Measurements from ENCODE around the gene BRIP1. TPM values are rescaled to one million over a fixed set of nuclear protein-coding genes. Genes with fewer than 3 reads are reported as not detected.
"Not testable (repeated sequence)": the region's sequence is repeated elsewhere in the genome, so short reads cannot be mapped to it uniquely, and the experiment has no call there.

The BRIP1 gene
- polyA plus RNA-seq, 1 of the 3 experiments (the other 2 are of a cell fraction), result 2.0 TPM

GRCh38 chr17:61863801-61864126 is 436 bp upstream of the BRIP1 start:
- peaks cover 29% of the 10 kb centered on the region for H3F3A ChIP-seq (replicated peaks; ENCODE audit: insufficient read depth)
- H3K4me2 ChIP-seq, result peak overlapping the region; percentile 85
- H3K79me2 ChIP-seq (ENCODE audit: insufficient read depth), result peaks cover 43% of the 10 kb centered on the region
- peak overlapping the region; percentile 71 to 86 for H3K27ac ChIP-seq (ENCODE audit: low read depth in 2 of 2, low read length in 1 of 2)
- peak overlapping the region; percentile 75 to 95 for H3K4me3 ChIP-seq (ENCODE audit: low read depth in 2 of 2, low read length in 1 of 2)
- no peaks in the 10 kb centered on the region for H4K20me1 ChIP-seq (ENCODE audit: insufficient read depth)
- no peaks in the 10 kb centered on the region for H3K9me3 ChIP-seq
- H3K4me1 ChIP-seq (ENCODE audit: control insufficient read depth in 1 of 2, insufficient read depth in 2 of 2, low read depth in 1 of 2, low read length in 1 of 2), result peaks cover 11 to 28% of the 10 kb centered on the region in 2 experiments; a peak in 3 of 4 replicates
- TF ChIP-seq JUND (IDR thresholded peaks at IDR 0.05) (no peak), IRF3 (IDR thresholded peaks at IDR 0.05; ENCODE audit: low read depth, low read length) (no peak), RCOR1 (IDR thresholded peaks at IDR 0.05; ENCODE audit: low read length) (no peak), PBX3 (IDR thresholded peaks at IDR 0.05) (peak; percentile 51), RFX5 (IDR thresholded peaks at IDR 0.05; ENCODE audit: low read length) (peak; percentile 7; the same call in 1 of the 2 replicates)
- peak; percentile 37 for DNase-seq
- H3K27me3 ChIP-seq (ENCODE audit: insufficient read depth), result no peaks in the 10 kb centered on the region
- peak overlapping the region; percentile 91 for H2AFZ ChIP-seq (ENCODE audit: low read depth)
- WGBS (ENCODE audit: low lambda C conversion rate), result 6% methylated on average over 8 of the region's 8 CpGs
- ChIA-PET CTCF (interaction anchor here (0.7 to 1.5 kb wide), 7 partner anchors 27 to 451 kb away, joined by 3 to 7 read pairs (median 4); no protein-coding TSS in a partner anchor), POLR2A (interaction anchor here (0.7 to 1.3 kb wide), 5 partner anchors 13 to 246 kb away, joined by 3 to 7 read pairs (median 3); no protein-coding TSS in a partner anchor)
- peak overlapping the region; percentile 85 for H3K9ac ChIP-seq
- no peaks in the 10 kb centered on the region for H3K9me2 ChIP-seq
- peaks cover 31 to 36% of the 10 kb centered on the region in 2 experiments for H3K36me3 ChIP-seq (replicated peaks in 1 of 2; ENCODE audit: control insufficient read depth in 1 of 2, insufficient read depth in 2 of 2, low read length in 1 of 2)

- H3K79me2 ChIP-seq (ENCODE audit: insufficient read depth), result peaks cover 57% of the 10 kb centered on the region
- no peaks in the 10 kb centered on the region for H4K20me1 ChIP-seq (ENCODE audit: insufficient read depth)
- H2AFZ ChIP-seq (ENCODE audit: low read depth), result peak overlapping the region; percentile 85; the same call in 1 of the 2 replicates
- ChIA-PET POLR2A (no interaction called here), CTCF (interaction anchor here (0.7 to 2.6 kb wide), 3 partner anchors 26 to 450 kb away, joined by 3 to 8 read pairs (median 3); no protein-coding TSS in a partner anchor)
- H3K9me3 ChIP-seq, result no peaks in the 10 kb centered on the region
- no peaks in the 10 kb centered on the region for H3K27me3 ChIP-seq (ENCODE audit: insufficient read depth)
- DNase-seq, result no peak
- TF ChIP-seq GATA2 (CRISPR knock-in tag; IDR thresholded peaks at IDR 0.05) (no peak), EP300 (IDR thresholded peaks at IDR 0.05; ENCODE audit: borderline replicate concordance in 1 of 2, low read depth in 1 of 2, low read length in 1 of 2) (no peak), SIN3A (IDR thresholded peaks at IDR 0.05; ENCODE audit: borderline replicate concordance, low read depth, low read length) (no peak), CTCF (IDR thresholded peaks at IDR 0.05) (no peak), IRF3 (IDR thresholded peaks at IDR 0.05; ENCODE audit: low read depth, low read length) (no peak), TAF1 (IDR thresholded peaks at IDR 0.05; ENCODE audit: borderline replicate concordance, low read depth, low read length) (no peak)
- 20% methylated on average over 1 of the region's 1 CpG for WGBS (ENCODE audit: low lambda C conversion rate)
- no peaks in the 10 kb centered on the region for H3K9me2 ChIP-seq
- H3K4me2 ChIP-seq, result peak overlapping the region; percentile 85
- peaks cover 21% of the 10 kb centered on the region for H3F3A ChIP-seq (replicated peaks; ENCODE audit: insufficient read depth)
- peaks cover 11 to 28% of the 10 kb centered on the region in 2 experiments; a peak in 3 of 4 replicates for H3K4me1 ChIP-seq (ENCODE audit: control insufficient read depth in 1 of 2, insufficient read depth in 2 of 2, low read depth in 1 of 2, low read length in 1 of 2)
- peak overlapping the region; percentile 71 to 87 for H3K27ac ChIP-seq (ENCODE audit: low read depth in 2 of 2, low read length in 1 of 2)
- H3K36me3 ChIP-seq (replicated peaks in 1 of 2; ENCODE audit: control insufficient read depth in 1 of 2, insufficient read depth in 2 of 2, low read length in 1 of 2), result peaks cover 15 to 29% of the 10 kb centered on the region in 2 experiments
- peak overlapping the region; percentile 85 for H3K9ac ChIP-seq
- H3K4me3 ChIP-seq (ENCODE audit: low read depth in 2 of 2, low read length in 1 of 2), result peak overlapping the region; percentile 75 to 95
Measured at GRCh38 chr17:61862105-61862574, 1.2 kb downstream of the BRIP1 start.

GRCh38 chr17:61860397-61860796 is 2.9 kb downstream of the BRIP1 start:
- H4K20me1 ChIP-seq (ENCODE audit: insufficient read depth); H3K9ac ChIP-seq; POLR2A ChIA-PET; H3K27ac ChIP-seq (ENCODE audit: low read depth in 2 of 2, low read length in 1 of 2); H2AFZ ChIP-seq (ENCODE audit: low read depth); H3K27me3 ChIP-seq (ENCODE audit: insufficient read depth); H3K4me2 ChIP-seq; H3K9me3 ChIP-seq; H3K9me2 ChIP-seq; DNase-seq; H3K4me3 ChIP-seq (ENCODE audit: low read depth in 2 of 2, low read length in 1 of 2): not testable (repeated sequence)
- CTCF ChIA-PET, result interaction anchor here (1.7 to 2.6 kb wide), 2 partner anchors 10 to 24 kb away, joined by 7 to 8 read pairs; no protein-coding TSS in a partner anchor
- Histone ChIP-seq H3F3A (replicated peaks; ENCODE audit: insufficient read depth) (peaks cover 14% of the 10 kb centered on the region), H3K36me3 (replicated peaks in 1 of 2; ENCODE audit: control insufficient read depth in 1 of 2, insufficient read depth in 2 of 2, low read length in 1 of 2) (peaks cover 13 to 27% of the 10 kb centered on the region in 2 experiments), H3K79me2 (ENCODE audit: insufficient read depth) (peaks cover 66% of the 10 kb centered on the region), H3K4me1 (ENCODE audit: control insufficient read depth in 1 of 2, insufficient read depth in 2 of 2, low read depth in 1 of 2, low read length in 1 of 2) (peaks cover 11 to 28% of the 10 kb centered on the region in 2 experiments; a peak in 3 of 4 replicates)
- 96% methylated on average over 10 of the region's 10 CpGs for WGBS (ENCODE audit: low lambda C conversion rate)

All from SK-N-SH (cell line).